HG03439 (cell line): ENCODE measurements around the gene TDRKH.
"Not testable (repeated sequence)": the region's sequence is repeated elsewhere in the genome, so short reads cannot be mapped to it uniquely, and the experiment has no call there.

Source experiments
- ATAC-seq: cut with Tn5 transposase; IDR thresholded peaks from one replicate; pipeline ENCODE4 v1.9.1; 2021; ENCODE audit warnings: mild to moderate bottlenecking, moderate library complexity; ENCODE audit not compliant: unreplicated experiment

TDRKH gene

GRCh38 chr1:151768351-151769066, 21.8 kb downstream of the TDRKH start:
- ATAC-seq: not testable (repeated sequence)

DNA sequence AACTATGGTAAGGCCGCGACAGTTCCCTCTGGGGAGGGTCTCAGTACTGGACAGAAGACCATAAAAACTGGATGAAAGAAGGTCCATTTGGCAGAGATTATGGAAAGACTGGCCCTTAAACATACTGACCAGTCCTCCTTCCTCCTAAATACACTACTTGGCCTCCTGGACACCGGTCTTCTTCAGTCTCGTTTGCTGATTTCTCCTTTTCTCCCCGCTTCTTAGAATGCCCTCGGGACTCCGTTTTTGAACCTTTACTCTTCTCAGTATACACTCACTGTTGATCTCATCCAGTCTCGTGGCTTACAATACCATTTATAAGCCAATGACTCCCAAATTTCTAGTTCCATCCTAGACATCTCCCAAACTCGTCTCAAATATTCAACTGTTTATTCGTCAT, 26.3 kb downstream of the TDRKH start:
- no peak for ATAC-seq

GRCh38 chr1:151762941-151763921, 27.1 kb downstream of the TDRKH start, which contains the start of gene MRPL9:
MRPL9 (minus strand) TSS chr1:151763496; CDS start chr1:151763479, 17 bp downstream.
- ATAC-seq: peak; percentile 94

DNA sequence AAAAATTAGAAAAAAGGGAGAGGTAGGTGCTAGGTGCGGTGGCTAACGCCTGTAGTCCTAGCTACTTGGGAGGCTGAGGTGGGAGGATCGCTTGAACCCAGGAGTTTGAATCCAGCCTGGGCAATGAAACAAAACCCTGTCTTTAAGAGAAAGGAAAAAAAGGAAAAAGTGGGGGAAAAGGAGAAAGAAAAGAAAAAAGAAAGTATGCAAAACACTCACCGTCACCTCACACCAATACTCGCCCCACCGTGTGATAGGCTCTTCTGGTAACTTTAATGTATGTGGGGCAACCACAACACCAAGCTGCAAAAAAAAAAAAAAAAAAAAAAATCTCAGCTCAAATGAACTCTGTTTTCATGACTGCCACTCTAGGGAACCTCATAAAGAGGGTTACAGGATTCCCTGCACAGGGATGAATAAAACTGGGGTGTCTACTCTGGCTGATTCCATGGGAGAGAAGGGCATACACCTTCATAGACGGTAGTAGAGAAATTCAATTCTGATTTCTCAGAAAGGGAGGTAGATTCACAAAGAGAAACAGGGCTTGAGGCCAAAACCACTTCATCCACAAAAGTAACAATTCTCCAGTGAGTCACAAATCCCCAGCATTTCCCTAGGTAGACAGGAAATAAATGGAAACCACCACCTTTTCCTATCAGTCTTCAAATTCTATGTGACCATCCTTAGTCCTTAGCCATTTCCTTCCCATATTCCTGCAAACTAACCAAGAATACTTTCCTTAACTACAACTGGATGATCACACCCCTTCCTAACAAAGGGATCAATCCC, 29.5 kb downstream of the TDRKH start:
- no peak for ATAC-seq

GRCh38 chr1:151759241-151759640, 31.1 kb downstream of the TDRKH start:
- no peak for ATAC-seq

- ATAC-seq: no peak
Measured at GRCh38 chr1:151756291-151756690, 34.0 kb downstream of the TDRKH start.

DNA sequence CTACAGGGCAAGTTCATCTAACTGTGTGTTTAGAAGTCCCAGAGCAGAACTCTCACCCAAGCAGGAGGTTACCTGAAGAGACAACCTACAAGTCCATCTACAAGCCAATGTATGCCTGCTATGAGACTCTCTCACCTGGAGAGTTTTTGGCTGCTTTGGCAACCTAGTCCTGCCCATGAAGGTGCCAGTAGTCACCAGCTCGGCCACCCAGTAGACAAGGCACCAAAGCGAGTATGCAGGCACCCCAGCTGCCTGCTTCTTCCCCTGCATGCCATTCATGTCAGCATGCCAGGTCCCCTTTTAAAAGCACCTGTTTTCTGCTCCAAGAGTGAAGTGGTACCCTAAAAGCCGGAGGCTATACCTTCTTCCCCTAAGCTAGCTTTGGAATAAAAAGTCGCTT, 48.8 kb downstream of the TDRKH start:
- ATAC-seq: no peak

- ATAC-seq: no peak
Measured at GRCh38 chr1:151739590-151740355, 50.5 kb downstream of the TDRKH start.

- ATAC-seq: no peak
Measured at GRCh38 chr1:151737479-151737878, 52.8 kb downstream of the TDRKH start.

DNA sequence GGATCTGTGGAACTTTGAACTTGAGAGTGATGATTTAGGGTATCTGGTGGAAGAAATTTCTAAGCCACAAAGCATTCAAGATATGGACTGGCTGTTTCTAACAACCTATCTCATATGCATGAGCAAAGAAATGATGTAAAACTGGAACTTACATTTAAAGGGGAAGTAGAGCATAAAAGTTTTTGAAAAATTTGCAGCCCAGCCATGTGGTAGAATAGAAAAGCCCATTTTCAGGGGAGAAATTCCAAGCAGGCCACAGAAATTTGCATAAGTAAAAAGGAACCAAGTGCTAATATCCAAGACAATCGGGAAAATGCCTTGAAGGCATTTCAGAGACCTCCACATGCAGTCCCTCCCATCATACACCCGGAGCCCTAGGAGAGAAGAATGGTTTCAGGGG, 53.3 kb downstream of the TDRKH start:
- ATAC-seq: no peak

GRCh38 chr1:151733995-151734394, 56.3 kb downstream of the TDRKH start:
- ATAC-seq: not testable (repeated sequence)

GRCh38 chr1:151733126-151733525, 57.2 kb downstream of the TDRKH start:
- ATAC-seq: no peak

DNA sequence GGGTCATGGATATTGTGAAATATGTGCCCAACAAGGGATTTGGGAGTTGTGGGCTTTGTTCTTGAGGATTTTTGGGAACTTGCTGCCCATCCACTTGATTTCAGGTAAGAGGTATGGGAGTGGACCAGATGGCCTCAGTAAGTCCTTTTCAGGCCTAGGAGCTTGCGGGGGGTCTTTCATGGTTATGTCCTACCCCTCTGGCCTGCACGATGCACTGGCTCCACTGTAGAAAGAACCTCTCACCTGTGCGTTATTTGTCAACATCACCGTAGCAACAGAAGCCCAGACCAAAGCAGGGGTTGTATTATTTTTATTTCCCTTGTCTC, 60.4 kb downstream of the TDRKH start:
- no peak for ATAC-seq

GRCh38 chr1:151729157-151729965, 60.9 kb downstream of the TDRKH start:
- ATAC-seq: no peak

DNA sequence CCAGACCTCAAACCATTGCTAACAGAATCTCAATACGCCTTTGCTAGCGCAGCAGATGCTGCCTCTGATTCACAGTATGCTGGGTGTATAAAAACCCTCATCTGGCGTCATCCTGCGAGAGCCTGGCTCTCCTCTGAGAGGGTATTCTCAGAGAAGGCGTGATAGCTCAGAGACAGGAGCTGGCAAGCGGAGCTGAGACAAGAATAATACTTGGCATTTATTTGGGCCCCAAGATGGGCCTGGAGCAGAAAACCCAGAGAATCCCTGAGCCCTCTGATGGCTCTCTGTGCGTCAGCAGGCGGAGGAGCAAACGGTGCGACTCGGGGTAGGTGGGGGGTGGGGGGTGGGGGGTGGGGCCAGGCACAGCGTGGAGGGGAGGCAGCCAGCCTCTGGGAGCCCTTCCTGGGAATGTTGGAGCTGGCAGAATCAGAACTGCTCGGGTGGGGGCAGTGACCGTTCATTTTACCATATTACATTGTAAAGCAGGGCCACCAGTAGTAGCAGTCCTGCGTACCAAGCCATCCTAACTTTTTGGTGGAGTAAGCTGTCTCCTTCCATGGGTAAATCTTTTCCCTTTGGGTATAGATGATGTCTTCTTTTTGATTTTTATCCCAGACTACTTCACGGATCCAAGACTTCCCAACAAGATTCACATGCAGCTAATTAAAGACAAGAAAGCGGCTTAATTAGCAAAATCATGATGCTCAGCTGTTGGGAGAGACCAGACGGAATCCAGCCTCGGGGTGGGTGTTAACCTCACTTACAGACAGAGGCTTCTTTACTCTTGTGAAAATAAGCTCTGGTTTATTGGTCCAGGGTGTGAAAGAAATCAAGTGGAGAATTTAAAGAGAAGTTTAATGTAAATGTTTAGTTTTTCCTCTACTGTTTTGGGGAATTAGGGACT, 61.9 kb downstream of the TDRKH start:
- no peak for ATAC-seq

DNA sequence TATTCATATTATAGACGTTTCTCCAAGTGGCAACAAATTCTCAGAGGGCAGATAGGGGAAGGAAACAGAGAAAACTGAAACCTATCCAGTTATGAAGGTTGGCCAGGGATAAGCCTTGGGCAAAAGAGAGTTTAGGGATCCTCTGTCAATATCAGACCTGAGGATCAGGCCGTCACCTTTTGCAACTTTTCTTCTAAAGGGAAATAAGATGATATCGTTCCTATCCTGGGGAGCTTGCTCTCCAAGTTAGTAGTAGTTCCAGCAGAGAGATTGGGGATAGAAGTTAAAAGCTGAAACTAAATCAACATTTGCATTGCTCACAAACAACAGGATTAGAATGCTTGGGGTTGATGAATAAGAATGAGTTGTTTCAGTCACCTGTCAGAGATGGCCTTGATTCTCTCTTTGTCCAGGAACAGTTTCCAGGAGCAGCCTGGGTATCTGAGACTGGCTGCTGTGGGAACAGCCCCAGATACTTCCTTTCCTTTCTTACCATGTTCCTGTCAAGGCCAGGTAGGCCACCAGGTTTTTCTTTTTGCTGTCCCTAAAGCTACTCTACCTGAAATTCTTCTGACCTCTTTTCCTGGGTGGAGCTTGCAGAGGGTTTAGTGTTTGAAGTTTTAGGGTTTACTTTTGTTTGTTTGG, 66.5 kb downstream of the TDRKH start:
- ATAC-seq: no peak
